SK-N-SH (cell line): ENCODE data around the gene CHTF18. TPM values are rescaled to one million over a fixed set of nuclear protein-coding genes. Genes with fewer than 3 reads are reported as not detected.

Source experiments
- CTCF ChIA-PET: fragments of 300-600, 350-600 bp; formaldehyde crosslinking; extraction: SDS; loops from one replicate; lab custom pipeline; 2021; lab: Yijun Ruan, JAX
- POLR2A ChIA-PET: fragments of 350-600 bp; sonication (Branson Sonifier 250); formaldehyde crosslinking; extraction: SDS; loops from one replicate; lab custom pipeline; 2020; ENCODE audit warnings: antibody characterized with exemption, inconsistent platforms; lab: Yijun Ruan, JAX
- DNase-seq: peaks from one replicate; pipeline ENCODE4 v3.0.0; 2012
- H2AFZ ChIP-seq: fragments of 200-600 bp; sonication (generic); 2 replicates; pipeline ENCODE4 v1.8.1; 2016; ENCODE audit warnings: antibody characterized with exemption, mild to moderate bottlenecking, low read depth
- H3F3A ChIP-seq: fragments of 200-600 bp; sonication (generic); replicated peaks from 2 replicates; pipeline ENCODE3; 2016; ENCODE audit warnings: antibody characterized with exemption, mild to moderate bottlenecking; ENCODE audit not compliant: insufficient read depth
- H3K27ac ChIP-seq, 2 experiments: fragments of 200-500 bp in 1 of 2; fragments of 200-600 bp in 1 of 2; sonication (Bioruptor generic) in 1 of 2; sonication (generic), shearing (Covaris generic) in 1 of 2; 2 replicates each; pipeline versions ENCODE4 v1.5.1 to v1.6.1; 2014 to 2016; ENCODE audit warnings: low read depth in 2 of 2, inconsistent platforms in 1 of 2, low read length in 1 of 2, mild to moderate bottlenecking in 1 of 2, mixed read lengths in 1 of 2
- H3K27me3 ChIP-seq: fragments of 200-600 bp; sonication (generic), shearing (Covaris generic); 2 replicates; pipeline ENCODE4 v1.6.1; 2016; ENCODE audit warnings: mixed run types; ENCODE audit not compliant: insufficient read depth
- H3K36me3 ChIP-seq, 2 experiments: fragments of 200-500 bp in 1 of 2; fragments of 200-600 bp in 1 of 2; sonication (Bioruptor generic) in 1 of 2; sonication (generic) in 1 of 2; replicated peaks in 1 of 2; 2 replicates each; pipeline versions ENCODE3 to v1.5.1; 2014 to 2016; ENCODE audit warnings: low read length in 1 of 2, mild to moderate bottlenecking in 1 of 2; ENCODE audit not compliant: insufficient read depth in 2 of 2, control insufficient read depth in 1 of 2
- H3K4me1 ChIP-seq, 2 experiments: fragments of 200-500 bp in 1 of 2; fragments of 200-600 bp in 1 of 2; sonication (Bioruptor generic) in 1 of 2; sonication (generic), shearing (Covaris generic) in 1 of 2; 2 replicates each; pipeline versions ENCODE4 v1.5.1 to v1.6.1; 2014 to 2016; ENCODE audit warnings: low read depth in 1 of 2, low read length in 1 of 2, mixed run types in 1 of 2; ENCODE audit not compliant: insufficient read depth in 2 of 2, control insufficient read depth in 1 of 2
- H3K4me2 ChIP-seq: fragments of 200-600 bp; sonication (generic), shearing (Covaris generic); 2 replicates; pipeline ENCODE4 v1.6.1; 2017; ENCODE audit warnings: mixed run types
- H3K4me3 ChIP-seq, 2 experiments: fragments of 200-500 bp in 1 of 2; fragments of 200-600 bp in 1 of 2; sonication (Bioruptor generic) in 1 of 2; sonication (generic), shearing (Covaris generic) in 1 of 2; 2 replicates each; pipeline versions ENCODE4 v1.5.1 to v1.8.1; 2014 to 2016; ENCODE audit warnings: low read depth in 2 of 2, inconsistent platforms in 1 of 2, low read length in 1 of 2, mild to moderate bottlenecking in 1 of 2, mixed read lengths in 1 of 2, moderate library complexity in 1 of 2
- H3K79me2 ChIP-seq: fragments of 200-600 bp; sonication (generic); 2 replicates; pipeline ENCODE4 v1.8.1; 2017; ENCODE audit warnings: mild to moderate bottlenecking; ENCODE audit not compliant: insufficient read depth
- H3K9ac ChIP-seq: fragments of 200-600 bp; sonication (generic); 2 replicates; pipeline ENCODE4 v1.6.1; 2017; ENCODE audit warnings: mixed run types
- H3K9me2 ChIP-seq: fragments of 200-600 bp; sonication (generic); 2 replicates; pipeline ENCODE4 v1.6.1; 2017; ENCODE audit warnings: mixed run types
- H3K9me3 ChIP-seq: fragments of 200-600 bp; sonication (generic); 2 replicates; pipeline ENCODE4 v1.6.1; 2017; ENCODE audit warnings: mixed run types, mild to moderate bottlenecking, moderate library complexity
- H4K20me1 ChIP-seq: fragments of 200-600 bp; sonication (generic); 2 replicates; pipeline ENCODE4 v1.6.1; 2017; ENCODE audit warnings: mild to moderate bottlenecking, mixed run types; ENCODE audit not compliant: insufficient read depth
- CHD2 ChIP-seq: fragments of 150-350 bp; IDR thresholded peaks from 2 replicates; pipeline ENCODE4 v1.6.1; 2018; ENCODE audit warnings: low read length; ENCODE audit not compliant: partially characterized antibody
- EP300 ChIP-seq, 2 experiments: IDR thresholded peaks; 2 replicates each; pipeline versions ENCODE4 v1.4.0 to v1.6.1; 2012; ENCODE audit warnings: borderline replicate concordance in 1 of 2, low read depth in 1 of 2, low read length in 1 of 2
- EZH2phosphoT487 ChIP-seq: fragments of 200-600 bp; sonication (generic); IDR thresholded peaks from 2 replicates; pipeline ENCODE4 v1.6.1; 2017; ENCODE audit warnings: low read depth, mixed run types, mild to moderate bottlenecking, antibody characterized with exemption, moderate library complexity, borderline replicate concordance
- FOSL2 ChIP-seq: IDR thresholded peaks from 2 replicates; pipeline ENCODE4 v1.4.0; 2012; ENCODE audit warnings: low read depth, mild to moderate bottlenecking, moderate library complexity, borderline replicate concordance
- FOXM1 ChIP-seq: IDR thresholded peaks from 2 replicates; pipeline ENCODE4 v1.4.0; 2012; ENCODE audit warnings: low read depth, mild to moderate bottlenecking
- GABPA ChIP-seq: IDR thresholded peaks from 2 replicates; pipeline ENCODE4 v1.4.0; 2012; ENCODE audit warnings: low read depth, mild to moderate bottlenecking
- GATA2 ChIP-seq: sonication (generic); formaldehyde crosslinking; IDR thresholded peaks from 2 replicates; pipeline ENCODE4 v1.5.0; 2020; ENCODE audit warnings: mild to moderate bottlenecking, missing genetic modification reagents
- JUND ChIP-seq: IDR thresholded peaks from 2 replicates; pipeline ENCODE4 v1.4.0; 2012
- NRF1 ChIP-seq: IDR thresholded peaks from 2 replicates; pipeline ENCODE4 v1.6.1; 2012; ENCODE audit warnings: low read depth, mild to moderate bottlenecking, low read length
- RCOR1 ChIP-seq: fragments of 150-350 bp; IDR thresholded peaks from 2 replicates; pipeline ENCODE4 v1.6.1; 2017; ENCODE audit warnings: antibody characterized with exemption, low read length
- RFX5 ChIP-seq: IDR thresholded peaks from 2 replicates; pipeline ENCODE4 v1.6.1; 2012; ENCODE audit warnings: mild to moderate bottlenecking, improper control_type of control experiment, low read length
- SIN3A ChIP-seq: IDR thresholded peaks from 2 replicates; pipeline ENCODE4 v1.6.1; 2012; ENCODE audit warnings: low read depth, mild to moderate bottlenecking, low read length, moderate library complexity, borderline replicate concordance
- SMC3 ChIP-seq: IDR thresholded peaks from 2 replicates; pipeline ENCODE4 v1.6.1; 2012; ENCODE audit warnings: low read depth, low read length, improper control_type of control experiment
- TAF1 ChIP-seq: IDR thresholded peaks from 2 replicates; pipeline ENCODE4 v1.6.1; 2012; ENCODE audit warnings: low read depth, mild to moderate bottlenecking, low read length, moderate library complexity, borderline replicate concordance
- TCF12 ChIP-seq: IDR thresholded peaks from 2 replicates; pipeline ENCODE4 v1.4.0; 2012
- TEAD4 ChIP-seq: IDR thresholded peaks from 2 replicates; pipeline ENCODE4 v1.4.0; 2012; ENCODE audit warnings: mild to moderate bottlenecking, borderline replicate concordance; ENCODE audit not compliant: insufficient read depth
- USF2 ChIP-seq: fragments of 150-350 bp; IDR thresholded peaks from 2 replicates; pipeline ENCODE4 v1.6.1; 2017; ENCODE audit warnings: antibody characterized with exemption, low read length, low read depth, borderline replicate concordance
- WGBS: methylation state at CpG from one replicate; pipeline ENCODE4 v1.1.6; 2017; ENCODE audit warnings: low lambda C conversion rate; 5-methylcytosine and 5-hydroxymethylcytosine counted together
- polyA plus RNA-seq, 3 experiments: library from polyadenylated mRNA; depleted of rRNA; stranded (reverse); fragments of >200 nt; gene quantifications; 2 replicates each; pipeline ENCODE4 v1.2.3, GENCODE V29; 2012

Gene CHTF18
- polyA plus RNA-seq, 1 of the 3 experiments (the other 2 are of a cell fraction) = 17.7 TPM

GRCh38 chr16:765488-765865 is 22.9 kb upstream of the CHTF18 start:
- Histone ChIP-seq H3K4me3 (no peak overlapping the region), H2AFZ (no peak overlapping the region), H3K27ac (no peak overlapping the region), H3K27me3 (no peaks in the 10 kb centered on the region), H4K20me1 (no peaks in the 10 kb centered on the region), H3K9me2 (no peaks in the 10 kb centered on the region), H3F3A (no peaks in the 10 kb centered on the region), H3K4me1 (no peaks in the 10 kb centered on the region), H3K79me2 (no peaks in the 10 kb centered on the region)
- no CpG with 5 or more reads among the region's 29 CpGs for WGBS
- CTCF ChIA-PET = no interaction called here
- POLR2A ChIA-PET = no interaction called here
- TF ChIP-seq RCOR1 (no peak), TEAD4 (no peak), SMC3 (no peak), NRF1 (no peak), RFX5 (no peak), GABPA (no peak), GATA2 (CRISPR knock-in tag) (no peak), CHD2 (no peak), FOSL2 (no peak), TCF12 (no peak), TAF1 (no peak)
- TF ChIP-seq, all 33 proteins: peak for 0
- Histone ChIP-seq H3K9me3 (no peaks in the 10 kb centered on the region), H3K36me3 (no peaks in the 10 kb centered on the region), H3K9ac (no peak overlapping the region), H3K4me2 (no peak overlapping the region)
- DNase-seq = no peak

- WGBS = 64% methylated on average over 15 of the region's 29 CpGs
- H3K4me3 ChIP-seq = no peak overlapping the region
- DNase-seq = no peak
- H3K9me2 ChIP-seq = no peaks in the 10 kb centered on the region
- H3K27me3 ChIP-seq = no peaks in the 10 kb centered on the region
- no peaks in the 10 kb centered on the region for H3F3A ChIP-seq
- no peaks in the 10 kb centered on the region for H3K79me2 ChIP-seq
- H4K20me1 ChIP-seq = no peaks in the 10 kb centered on the region
- no peaks in the 10 kb centered on the region for H3K36me3 ChIP-seq
- H3K9ac ChIP-seq = no peak overlapping the region
- CTCF ChIA-PET = interaction anchor here (1.2 kb wide), 1 partner anchor 25 kb away, joined by 5 read pairs; the partner anchor contains the start of gene CIAO3
- POLR2A ChIA-PET = no interaction called here
- H3K4me1 ChIP-seq = no peaks in the 10 kb centered on the region
- H3K9me3 ChIP-seq = no peaks in the 10 kb centered on the region
- no peak overlapping the region for H3K4me2 ChIP-seq
- H3K27ac ChIP-seq = no peak overlapping the region
- H2AFZ ChIP-seq = no peak overlapping the region
- no peak for TF ChIP-seq RFX5
- no peak for TF ChIP-seq EZH2phosphoT487
- TF ChIP-seq FOSL2 = no peak
- no peak for TF ChIP-seq SIN3A
- no peak for TF ChIP-seq USF2
- TF ChIP-seq TEAD4 = no peak
- TF ChIP-seq JUND = no peak
- TF ChIP-seq EP300 (IDR thresholded peaks at IDR 0.05; ENCODE audit: borderline replicate concordance in 1 of 2, low read depth in 1 of 2, low read length in 1 of 2) = no peak
- TF ChIP-seq FOXM1 = no peak
Measured at GRCh38 chr16:766008-766819, 22.2 kb upstream of the CHTF18 start.
